Epithelial cell of prostate (primary cell): ENCODE results near the gene CELA2A.

Experiments
- DNase-seq: peaks from one replicate; pipeline ENCODE4 v3.0.0-alpha.2; 2011; ENCODE audit warnings: low read depth, low spot score
- H3K27ac ChIP-seq: fragments of 450-650 bp; 2 replicates; pipeline ENCODE4 v1.5.1; 2017; ENCODE audit warnings: mild to moderate bottlenecking

CELA2A gene

GRCh38 chr1:15456313-15456954 lies at the start of gene CELA2A:
TSS of gene CELA2A (plus strand) at chr1:15456732. CDS start at chr1:15456754, 22 bp downstream.
- no peak for DNase-seq
- no peak within 1 kb of the TSS for H3K27ac ChIP-seq

GRCh38 chr1:15407580-15407979 lies 49.0 kb upstream of the CELA2A start:
- H3K27ac ChIP-seq, result peak overlapping the region; percentile 30
- no peak for DNase-seq

GRCh38 chr1:15408890-15409387 lies 47.6 kb upstream of the CELA2A start:
- no peak overlapping the region for H3K27ac ChIP-seq
- no peak for DNase-seq

GRCh38 chr1:15409388-15410222 lies 46.9 kb upstream of the CELA2A start, which contains the start of gene EFHD2:
TSS of gene EFHD2 (plus strand) at chr1:15409888. CDS start at chr1:15409972, 84 bp downstream.
- peak within 1 kb of the TSS; percentile 48 for H3K27ac ChIP-seq
- DNase-seq, result no peak

- H3K27ac ChIP-seq, result peak overlapping the region; percentile 48
- DNase-seq, result no peak
These were observed 46.2 kb upstream of the CELA2A start for GRCh38 chr1:15410223-15410883.

GRCh38 chr1:15410884-15411245 lies 45.7 kb upstream of the CELA2A start:
- peak overlapping the region; percentile 48 for H3K27ac ChIP-seq
- DNase-seq, result no peak

- DNase-seq, result no peak
- peak overlapping the region; percentile 48 for H3K27ac ChIP-seq
These were observed 44.9 kb upstream of the CELA2A start for GRCh38 chr1:15411593-15412137.

- DNase-seq, result no peak
- peak overlapping the region; percentile 48 for H3K27ac ChIP-seq
These were observed 44.2 kb upstream of the CELA2A start for GRCh38 chr1:15412175-15412800.

- H3K27ac ChIP-seq, result no peak overlapping the region
- no peak for DNase-seq
These were observed 43.7 kb upstream of the CELA2A start for GRCh38 chr1:15412843-15413242.

- no peak for DNase-seq
- H3K27ac ChIP-seq, result no peak overlapping the region
These were observed 42.7 kb upstream of the CELA2A start for GRCh38 chr1:15413563-15414444.

GRCh38 chr1:15414445-15414983 lies 42.0 kb upstream of the CELA2A start:
- DNase-seq, result no peak
- H3K27ac ChIP-seq, result peak overlapping the region; percentile 92

- DNase-seq, result no peak
- peak overlapping the region; percentile 92 for H3K27ac ChIP-seq
These were observed 39.2 kb upstream of the CELA2A start for GRCh38 chr1:15417059-15417934.

GRCh38 chr1:15418806-15419515 lies 37.6 kb upstream of the CELA2A start:
- peak overlapping the region; percentile 92 for H3K27ac ChIP-seq
- DNase-seq, result peak; percentile 68

GRCh38 chr1:15420853-15421465 lies 35.6 kb upstream of the CELA2A start:
- H3K27ac ChIP-seq, result no peak overlapping the region
- DNase-seq, result no peak

GRCh38 chr1:15422871-15423270 lies 33.7 kb upstream of the CELA2A start:
- no peak overlapping the region for H3K27ac ChIP-seq
- DNase-seq, result no peak

- DNase-seq, result no peak
- no peak overlapping the region for H3K27ac ChIP-seq
These were observed 33.0 kb upstream of the CELA2A start for GRCh38 chr1:15423355-15424077.
